ELF-1 (cell line): ENCODE results near the gene ACTMAP.
"Not testable (repeated sequence)": the region's sequence is repeated elsewhere in the genome, so short reads cannot be mapped to it uniquely, and the experiment has no call there.

ENCODE experiments used
- DNase-seq: peaks from one replicate; pipeline ENCODE4 v3.0.0-alpha.2; 2016; ENCODE audit warnings: low read depth, low spot score

The ACTMAP gene

GRCh38 chr19:40743926-40744325 lies 6.4 kb downstream of the ACTMAP start:
- DNase-seq, result no peak

- no peak for DNase-seq
Observed at GRCh38 chr19:40742886-40743285, 7.4 kb downstream of the ACTMAP start.

- no peak for DNase-seq
Observed at GRCh38 chr19:40742477-40742876, 7.8 kb downstream of the ACTMAP start.

DNA sequence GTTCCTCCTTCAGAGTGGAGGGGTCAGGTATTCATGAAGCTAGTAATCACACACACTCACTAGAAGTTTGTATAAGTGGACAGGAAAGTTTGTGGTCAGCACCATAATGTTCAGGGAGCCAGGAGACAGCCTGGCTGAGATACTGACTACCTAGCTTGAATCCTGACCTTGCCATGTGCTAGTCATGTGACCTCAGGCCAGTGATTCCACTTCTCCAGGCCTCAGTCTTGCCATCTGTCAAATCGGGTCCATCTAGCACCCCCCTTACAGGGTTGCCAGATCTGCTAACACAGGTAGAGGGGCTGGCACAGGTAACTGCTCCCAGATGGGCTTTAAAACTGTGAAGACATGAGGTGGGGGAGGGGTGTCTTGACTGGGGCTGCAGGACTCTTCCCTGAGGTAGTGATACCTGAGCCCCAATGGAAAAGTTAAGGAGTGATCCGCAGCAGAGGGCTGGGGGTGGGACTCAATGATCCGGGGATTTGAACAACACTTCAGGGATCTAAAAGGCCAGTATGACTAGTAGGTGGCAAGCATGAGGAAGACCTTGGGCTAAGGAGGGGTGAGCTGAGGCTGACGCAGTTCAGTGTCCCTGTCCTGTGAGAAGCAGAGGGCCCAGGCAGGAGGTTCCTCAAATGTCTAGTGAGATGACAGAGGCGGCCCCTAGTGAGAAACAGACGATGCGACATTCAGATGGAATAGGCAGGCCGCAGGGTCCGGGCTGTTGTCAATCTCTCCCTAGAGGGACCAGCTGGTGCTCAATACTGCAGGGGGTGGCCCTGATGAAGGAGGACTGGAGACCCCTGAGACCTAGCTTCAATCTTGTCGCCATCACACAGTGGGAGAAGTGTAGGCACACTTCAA lies 8.5 kb downstream of the ACTMAP start:
- DNase-seq, result no peak

- DNase-seq, result no peak
Observed at GRCh38 chr19:40740747-40741146, 9.5 kb downstream of the ACTMAP start.

DNA sequence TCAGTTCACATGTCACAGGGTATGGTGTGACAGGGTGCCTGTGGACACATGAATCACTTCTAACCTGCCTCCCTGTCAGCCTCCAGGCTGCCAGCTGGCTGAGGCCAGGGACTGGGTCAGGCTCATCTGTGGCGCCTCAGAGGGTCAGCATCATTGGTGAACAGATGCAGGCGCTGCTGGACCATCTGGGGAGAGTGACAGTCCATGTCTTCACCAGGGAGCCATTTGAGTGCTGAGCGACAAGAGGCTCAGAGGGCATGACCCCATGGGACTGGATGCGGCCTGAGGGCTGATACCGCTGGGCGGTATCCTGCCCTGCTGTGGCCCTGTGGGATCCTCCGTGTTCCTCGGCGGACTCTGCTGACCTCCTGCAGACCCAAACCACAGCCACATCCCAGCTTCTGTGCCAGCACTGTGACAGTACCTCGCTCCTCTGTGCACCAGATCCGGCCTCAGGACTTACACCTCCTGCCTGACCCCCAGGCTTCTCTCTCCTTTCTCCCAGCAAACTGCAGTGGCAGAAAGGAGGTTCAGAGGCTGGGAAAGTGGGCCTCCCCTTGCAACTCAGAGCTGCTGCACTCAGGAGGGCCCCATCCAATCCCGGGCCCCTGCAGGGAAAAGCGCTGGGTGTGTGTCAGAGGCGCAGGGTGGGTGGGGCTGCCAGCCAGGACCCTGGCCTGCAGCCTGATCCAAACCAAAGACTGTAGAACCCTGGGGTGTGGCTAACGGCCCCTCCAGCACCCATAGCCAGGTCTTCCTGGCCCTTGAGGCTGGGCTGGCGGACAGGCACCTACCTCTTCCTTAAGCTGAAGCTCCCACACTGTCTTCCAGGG lies 10.2 kb downstream of the ACTMAP start:
- DNase-seq, result peak; percentile 37

- no peak for DNase-seq
Observed at GRCh38 chr19:40739030-40739839, 11.0 kb downstream of the ACTMAP start.

DNA sequence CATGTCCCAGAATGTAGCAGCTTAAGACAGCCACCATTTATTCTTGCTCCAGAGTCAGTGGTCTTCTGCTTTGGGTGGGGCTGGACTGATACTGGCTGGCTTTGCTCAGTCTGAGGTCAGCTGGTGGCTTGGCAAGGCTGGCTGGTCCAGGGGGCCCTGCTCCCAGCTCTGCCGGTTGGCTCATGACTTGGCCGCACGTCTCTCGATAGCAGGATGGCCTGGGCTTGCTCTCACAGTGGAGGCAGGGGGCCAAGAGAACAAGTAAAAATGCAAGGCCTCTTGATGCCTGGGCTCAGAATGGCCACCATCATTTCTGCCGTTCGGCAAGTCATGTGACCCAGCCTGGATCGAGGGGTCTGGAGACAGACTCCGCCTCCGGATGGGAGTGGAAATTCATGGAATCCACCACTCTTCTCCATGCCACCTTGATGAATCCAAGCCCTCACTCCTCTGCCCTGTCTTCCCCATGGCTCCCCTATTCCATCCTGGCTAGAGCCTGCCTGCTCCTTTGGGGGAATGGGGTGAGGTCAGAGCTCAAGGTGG lies 13.1 kb downstream of the ACTMAP start:
- DNase-seq, result no peak

DNA sequence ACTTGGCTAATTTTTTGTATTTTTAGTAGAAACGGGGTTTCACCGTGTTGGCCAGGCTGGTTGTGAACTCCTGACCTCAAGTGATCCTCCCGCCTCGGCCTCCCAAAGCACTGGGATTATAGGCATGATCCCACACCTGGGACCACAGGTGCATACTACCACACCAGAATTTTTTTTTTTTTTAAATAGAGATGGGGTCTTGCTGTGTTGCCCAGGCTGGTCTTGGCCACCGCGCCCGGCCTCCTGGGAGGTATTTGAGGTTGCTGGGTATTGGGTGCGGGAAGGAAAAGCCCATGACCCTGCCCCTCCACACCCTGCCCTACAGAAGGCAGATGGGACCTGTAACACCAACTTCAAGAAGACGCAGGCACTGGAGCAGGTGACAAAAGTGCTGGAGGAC lies 13.6 kb downstream of the ACTMAP start:
- DNase-seq, result no peak

DNA sequence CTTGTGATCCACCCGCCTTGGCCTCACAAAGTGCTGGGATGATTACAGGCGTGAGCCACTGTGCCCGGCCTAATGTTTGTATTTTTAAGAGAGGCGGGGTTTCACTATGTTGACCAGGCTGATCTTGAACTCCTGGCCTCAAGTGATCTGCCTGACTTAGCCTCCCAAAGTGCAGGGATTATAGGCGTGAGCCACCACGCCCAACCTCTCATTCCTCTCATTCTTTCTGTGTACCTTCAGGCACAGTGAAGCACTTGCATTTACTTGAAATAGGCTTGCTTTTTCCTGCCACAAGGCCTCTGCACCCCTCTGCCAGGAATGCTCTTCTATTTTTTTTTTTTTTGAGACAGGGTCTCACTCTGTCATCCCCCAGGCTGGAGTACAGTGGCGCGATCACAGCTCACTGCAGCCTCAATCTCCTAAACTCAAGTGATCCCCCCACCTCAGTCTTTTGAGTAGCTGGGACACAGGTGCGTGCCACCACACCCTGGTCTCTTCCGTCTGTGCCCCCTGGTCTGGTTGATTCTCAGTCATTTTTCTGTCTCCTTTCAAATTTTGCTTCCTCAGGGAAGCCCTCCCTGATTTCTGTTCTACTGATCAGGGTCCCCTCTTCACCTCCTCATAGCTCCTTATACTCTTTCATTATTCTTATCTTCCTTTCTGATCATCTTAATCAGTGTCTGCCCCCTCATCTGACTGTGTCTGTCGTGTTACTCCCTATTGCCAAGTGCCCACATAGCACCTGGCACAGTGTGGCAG lies 15.1 kb downstream of the ACTMAP start:
- peak; percentile 31 for DNase-seq

DNA sequence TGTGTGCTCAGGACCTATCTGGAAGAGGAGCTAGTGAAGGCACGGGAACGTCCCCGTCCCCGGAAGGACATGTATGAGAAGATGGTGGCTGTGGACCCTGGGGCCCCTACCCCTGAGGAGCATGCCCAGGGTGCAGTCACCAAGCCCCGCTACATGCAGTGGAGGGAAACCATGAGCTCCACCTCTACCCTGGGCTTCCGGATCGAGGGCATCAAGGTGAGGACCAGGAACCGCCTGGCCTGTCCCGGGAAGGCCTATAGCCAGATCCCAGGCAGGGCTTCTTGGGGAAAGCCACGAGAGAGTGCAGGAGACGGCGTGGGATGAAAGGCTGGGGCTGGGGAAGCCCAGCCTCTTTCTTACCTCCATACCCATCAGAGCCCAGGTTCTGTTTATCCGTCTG lies 17.1 kb downstream of the ACTMAP start:
- no peak for DNase-seq

DNA sequence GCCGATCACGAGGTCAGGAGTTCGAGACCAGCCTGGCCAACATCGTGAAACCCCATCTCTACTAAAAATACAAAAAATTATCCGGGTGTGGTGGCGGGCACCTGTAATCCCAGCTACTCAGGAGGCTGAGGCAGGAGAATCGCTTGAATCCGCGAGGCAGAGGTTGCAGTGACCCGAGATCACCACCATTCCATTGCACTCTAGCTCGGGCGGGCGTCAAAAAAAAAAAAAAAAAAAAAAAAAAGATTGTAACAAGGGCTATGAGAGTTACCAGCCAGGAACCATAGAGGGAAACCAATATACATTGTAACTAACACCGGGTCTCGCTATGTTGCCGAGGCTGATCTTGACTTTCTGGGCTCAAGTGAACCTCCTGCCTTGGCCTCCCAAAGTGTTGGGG lies 18.0 kb downstream of the ACTMAP start:
- not testable (repeated sequence) for DNase-seq

- not testable (repeated sequence) for DNase-seq
Observed at GRCh38 chr19:40730065-40730464, 20.2 kb downstream of the ACTMAP start.

DNA sequence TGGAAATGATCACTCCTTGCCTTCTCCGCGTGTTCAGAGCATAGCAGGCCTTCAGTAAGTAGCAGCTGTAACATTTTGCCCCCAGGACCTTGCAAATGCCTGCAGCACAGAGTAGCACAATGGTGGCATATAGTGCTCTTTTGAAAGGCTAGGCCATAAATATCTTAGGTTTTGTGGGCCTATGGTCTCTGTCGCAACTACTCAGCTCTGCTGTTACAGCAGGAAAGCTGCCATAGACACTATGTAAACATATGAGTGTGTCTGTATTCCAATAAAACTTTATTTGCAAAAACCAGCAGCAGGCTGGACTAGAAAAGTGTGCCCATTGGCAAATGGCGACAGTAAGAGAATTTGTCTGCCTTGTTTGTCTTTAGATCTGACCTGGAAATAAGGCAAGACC lies 24.0 kb downstream of the ACTMAP start:
- DNase-seq, result no peak

GRCh38 chr19:40724855-40725254 lies 25.4 kb downstream of the ACTMAP start:
- no peak for DNase-seq

DNA sequence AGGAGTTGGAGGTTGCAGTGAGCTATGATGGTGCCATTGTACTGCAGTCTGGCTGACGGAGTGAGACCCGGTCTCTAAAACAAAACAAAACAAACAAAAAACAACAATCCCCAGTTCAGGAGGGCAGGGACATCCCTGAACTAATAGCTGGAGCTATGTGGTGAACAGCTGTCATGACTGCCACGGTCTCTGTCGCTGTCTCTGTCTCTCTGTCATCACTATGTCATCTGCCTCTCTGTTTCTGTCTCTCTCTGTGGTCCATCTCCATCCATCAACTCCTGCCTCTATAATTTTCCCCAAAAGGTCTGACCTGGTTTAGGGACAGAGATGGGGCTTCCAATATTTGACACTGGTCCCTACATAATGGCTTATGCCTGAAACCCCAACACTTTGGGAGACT lies 26.0 kb downstream of the ACTMAP start:
- DNase-seq, result no peak

DNA sequence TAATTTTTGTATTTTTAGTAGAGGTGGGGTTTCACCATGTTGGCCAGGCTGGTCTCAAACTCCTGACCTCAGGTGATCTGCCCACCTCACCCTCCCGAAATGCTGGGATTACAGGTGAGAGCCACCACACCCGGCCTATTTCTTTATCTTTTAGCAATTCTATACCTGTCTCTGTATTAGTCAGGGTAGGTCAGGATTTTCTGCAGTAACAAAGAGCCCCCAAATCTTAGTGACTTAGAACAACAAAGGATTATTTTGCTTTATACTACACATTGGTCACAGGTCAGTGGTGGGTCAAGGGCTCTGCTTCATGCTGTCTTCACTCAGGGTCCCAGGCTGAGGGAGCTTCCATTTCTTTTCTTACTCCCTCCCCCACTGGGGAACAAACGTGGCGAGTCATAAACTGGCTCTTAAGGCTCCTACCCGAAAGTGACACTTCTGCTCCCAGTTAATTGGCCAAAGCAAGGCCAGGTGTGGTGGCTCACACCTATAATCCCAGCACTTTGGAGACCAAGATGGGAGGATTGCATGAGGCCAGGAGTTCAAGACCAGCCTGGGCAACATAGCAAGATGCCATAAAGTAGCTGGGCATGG lies 26.5 kb downstream of the ACTMAP start:
- no peak for DNase-seq

DNA sequence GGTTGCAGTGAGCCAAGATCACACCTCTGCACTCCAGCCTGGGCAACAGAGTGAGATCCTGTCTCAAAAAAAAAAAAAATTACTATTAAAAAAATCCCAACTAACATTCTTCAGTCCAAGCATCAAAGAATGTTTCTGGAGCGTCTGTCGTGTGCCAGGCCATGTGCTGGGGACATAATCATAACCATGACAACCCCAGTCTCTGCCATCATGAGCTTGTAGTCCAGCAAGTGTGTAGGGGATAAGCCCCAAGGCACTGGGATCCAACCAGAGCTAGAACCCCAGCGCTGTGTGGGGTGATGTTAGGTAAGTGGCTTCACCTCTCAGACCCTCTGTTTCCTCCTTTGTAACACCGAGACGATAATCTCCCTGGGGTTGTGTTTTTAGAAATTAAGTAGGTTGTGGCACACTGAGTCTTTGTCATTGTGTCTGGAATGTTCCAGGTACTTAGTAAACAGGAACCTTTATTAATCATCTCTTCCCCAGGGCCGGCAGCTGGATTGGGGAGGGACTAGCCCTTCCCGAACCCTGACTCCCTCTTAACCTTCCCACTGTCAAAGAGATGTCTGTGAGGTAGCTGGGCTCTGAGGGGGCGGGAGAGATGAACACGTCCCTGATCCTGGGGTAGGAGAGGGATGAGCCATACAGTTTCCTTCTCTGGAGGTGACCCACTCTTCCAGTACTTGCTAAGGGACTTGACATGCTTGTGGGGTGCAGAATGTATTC lies 28.2 kb downstream of the ACTMAP start:
- no peak for DNase-seq

DNA sequence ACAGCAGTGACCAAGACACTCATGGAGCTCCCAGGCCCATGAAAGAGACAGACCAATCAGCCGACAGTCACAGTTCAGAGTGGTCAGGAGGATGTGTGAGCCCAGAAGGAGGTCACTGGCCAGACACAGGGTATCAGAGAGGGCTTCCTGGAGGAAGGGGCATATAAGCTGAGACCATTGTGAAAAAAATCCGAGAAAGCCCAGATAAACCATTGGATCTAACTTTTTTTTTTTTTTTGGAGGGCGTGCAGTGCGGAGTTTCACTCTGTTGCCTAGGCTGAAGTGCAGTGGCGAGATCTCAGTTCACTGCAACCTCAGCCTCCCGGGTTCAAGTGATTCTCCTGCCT lies 29.2 kb downstream of the ACTMAP start:
- no peak for DNase-seq

DNA sequence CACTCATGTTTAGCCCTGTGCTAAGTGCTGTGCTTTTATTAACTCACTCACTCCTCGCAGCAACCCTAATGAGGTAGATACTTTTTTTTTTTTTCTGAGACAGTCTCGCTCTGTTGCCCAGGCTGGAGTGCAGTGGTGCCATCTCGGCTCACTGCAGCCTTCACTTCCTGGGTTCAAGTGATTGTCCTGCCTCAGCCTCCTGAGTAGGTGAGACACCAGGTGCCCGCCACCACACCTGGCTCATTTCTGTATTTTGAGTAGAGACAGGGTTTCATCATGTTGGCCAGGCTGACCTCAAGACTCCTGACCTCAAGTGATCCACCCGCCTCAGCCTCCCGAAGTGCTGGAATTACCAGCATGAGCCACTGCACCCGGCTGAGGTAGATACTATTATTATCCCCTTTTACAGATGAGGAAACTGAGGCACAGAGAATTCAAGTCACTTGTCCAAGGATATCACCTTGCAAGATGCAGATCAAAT lies 30.8 kb downstream of the ACTMAP start:
- no peak for DNase-seq
